K562 (cell line): ENCODE results near the gene SHB. TPM values are rescaled to one million over a fixed set of nuclear protein-coding genes. Genes with fewer than 3 reads are reported as not detected.
A peak's percentile ranks its signal among the peaks of the same experiment; 100 is the strongest.

ENCODE experiments used
- ARNT ChIP-seq, 2 experiments: fragments of 450-650 bp; IDR thresholded peaks; 2 replicates each; pipeline ENCODE4 v1.6.1; 2016; ENCODE audit warnings: mild to moderate bottlenecking in 1 of 2
- CBFB ChIP-seq: sonication (generic); formaldehyde crosslinking; IDR thresholded peaks from 2 replicates; pipeline ENCODE4 v1.4.0; 2020; ENCODE audit warnings: mild to moderate bottlenecking, missing genetic modification reagents
- CCAR2 ChIP-seq: fragments of 200-400 bp; formaldehyde crosslinking; IDR thresholded peaks from 2 replicates; pipeline ENCODE4 v1.6.1; 2017; ENCODE audit warnings: mild to moderate bottlenecking, low read depth, low read length
- CREB5 ChIP-seq: fragments of 250-450 bp; sonication (Bioruptor Pico); IDR thresholded peaks from 2 replicates; pipeline ENCODE4 v1.5.0; 2020; ENCODE audit warnings: mild to moderate bottlenecking
- GTF2B ChIP-seq: IDR thresholded peaks from 2 replicates; pipeline ENCODE4 v1.6.1; 2011; ENCODE audit not compliant: insufficient read length; ENCODE audit errors: extremely low read depth
- HDAC1 ChIP-seq, 2 experiments: fragments of 450-650 bp; IDR thresholded peaks; 2 replicates each; pipeline ENCODE4 v1.6.1; 2016 to 2017; ENCODE audit warnings: inconsistent platforms in 1 of 2, mild to moderate bottlenecking in 1 of 2, moderate library complexity in 1 of 2
- HDAC3 ChIP-seq: fragments of 450-650 bp; IDR thresholded peaks from 2 replicates; pipeline ENCODE4 v1.6.1; 2018; ENCODE audit warnings: borderline replicate concordance, mild to moderate bottlenecking, moderate library complexity; ENCODE audit not compliant: partially characterized antibody
- HMBOX1 ChIP-seq: sonication (generic); IDR thresholded peaks from 2 replicates; pipeline ENCODE4 v1.6.1; 2016
- ID3 ChIP-seq, 2 experiments: fragments of 250-450 bp in 1 of 2; fragments of 450-650 bp in 1 of 2; sonication (Bioruptor Pico) in 1 of 2; IDR thresholded peaks; 2 replicates each; pipeline versions ENCODE4 v1.6.1 to v1.8.0; 2016 to 2021; ENCODE audit warnings: mild to moderate bottlenecking in 2 of 2, moderate library complexity in 2 of 2, missing compliant biosample characterization in 1 of 2, missing genetic modification characterization in 1 of 2
- MEIS2 ChIP-seq: fragments of 450-650 bp; IDR thresholded peaks from 2 replicates; pipeline ENCODE4 v1.6.1; 2014; ENCODE audit warnings: mild to moderate bottlenecking; ENCODE audit not compliant: partially characterized antibody
- MLX ChIP-seq, 2 experiments: fragments of 450-650 bp in 1 of 2; sonication (generic) in 1 of 2; formaldehyde crosslinking; conservative IDR thresholded peaks; 2 replicates each; pipeline versions ENCODE4 v1.4.0 to v1.8.1; 2020 to 2022; ENCODE audit warnings: mild to moderate bottlenecking in 1 of 2, missing genetic modification reagents in 1 of 2
- NEUROD1 ChIP-seq: fragments of 150-350 bp; IDR thresholded peaks from 2 replicates; pipeline ENCODE4 v1.6.1; 2014; ENCODE audit warnings: borderline replicate concordance, low read length, low read depth; ENCODE audit not compliant: partially characterized antibody
- NR3C1 ChIP-seq: sonication (generic); formaldehyde crosslinking; IDR thresholded peaks from 2 replicates; pipeline ENCODE4 v1.8.1; 2022; ENCODE audit warnings: missing genetic modification reagents
- POLR2A ChIP-seq: fragments of 450-650 bp; conservative IDR thresholded peaks from 2 replicates; pipeline ENCODE4 v1.6.1; 2016
- SIRT6 ChIP-seq: IDR thresholded peaks from one replicate; pipeline ENCODE4 v1.6.1; 2012; ENCODE audit warnings: low read depth, mild to moderate bottlenecking, control low read depth, inconsistent platforms, low read length, moderate library complexity
- USF1 ChIP-seq: sonication (generic); formaldehyde crosslinking; IDR thresholded peaks from 2 replicates; pipeline ENCODE4 v1.9.0; 2022; ENCODE audit warnings: mild to moderate bottlenecking, missing genetic modification reagents
- ZNF449 ChIP-seq: fragments of 250-450 bp; sonication (Bioruptor Pico); IDR thresholded peaks from 2 replicates; pipeline ENCODE4 v1.8.0; 2022; ENCODE audit warnings: moderate library complexity, mild to moderate bottlenecking, inconsistent platforms
- ZNF780A ChIP-seq: fragments of 250-450 bp; sonication (Bioruptor Pico); IDR thresholded peaks from 2 replicates; pipeline ENCODE4 v1.5.0; 2021; ENCODE audit warnings: mild to moderate bottlenecking
- ZNF785 ChIP-seq: fragments of 250-450 bp; sonication (Bioruptor Pico); IDR thresholded peaks from 2 replicates; pipeline ENCODE4 v1.4.0; 2020; ENCODE audit warnings: mild to moderate bottlenecking
- ZSCAN32 ChIP-seq: fragments of 450-650 bp; formaldehyde crosslinking; IDR thresholded peaks from 2 replicates; pipeline ENCODE4 v1.4.0; 2020; ENCODE audit warnings: mild to moderate bottlenecking, moderate library complexity
- polyA plus RNA-seq, 8 experiments: library from polyadenylated mRNA; depleted of rRNA in 4 of 8; stranded (reverse) in 5 of 8; unstranded in 3 of 8; fragments of >200 nt; fragmentation: Nextera tagmentation in 2 of 8; fragmentation: Illumina TruSeq in 1 of 8; extraction: Ambion mirVana in 2 of 8; extraction: Trizol in 1 of 8; gene quantifications; 2 replicates each; pipeline versions ENCODE4 v1.2.1 to v1.2.3, GENCODE V29; 2011 to 2014; ENCODE audit warnings: inconsistent platforms in 1 of 8, missing spikeins in 1 of 8
- total RNA-seq, 7 experiments: library from RNA; depleted of rRNA in 6 of 7; stranded (reverse); fragments of >200 nt in 6 of 7; fragmentation: Illumina TruSeq in 2 of 7; extraction: Trizol in 2 of 7; gene quantifications; 2 replicates each; pipeline versions ENCODE4 v1.2.1 to v1.2.3, GENCODE V29; 2011 to 2021; ENCODE audit warnings: low replicate concordance in 1 of 7

Gene SHB
- total and polyA plus RNA-seq, 9 of the 15 experiments (the other 6 are each of a cell fraction or from before 2014, with no cell fraction given), result 0.78 to 16.0 (median 5.3) TPM

GRCh38 chr9:37936965-37937364 is 132.1 kb downstream of the SHB start (continued):
- TF ChIP-seq CREB5 (CRISPR knock-in tag), result no peak
- peak; percentile 98 for TF ChIP-seq MEIS2
- TF ChIP-seq HMBOX1, result peak; percentile 59
- no peak for TF ChIP-seq ZSCAN32 (CRISPR knock-in tag)
- no peak for TF ChIP-seq POLR2A
- peak in 1 of 2 experiments; percentile 97; a peak in 2 of 4 replicates for TF ChIP-seq HDAC1 (IDR thresholded peaks at IDR 0.05)
- no peak for TF ChIP-seq NR3C1 (CRISPR knock-in tag)
- no peak for TF ChIP-seq CBFB (CRISPR knock-in tag)
- no peak for TF ChIP-seq NEUROD1
- no peak for TF ChIP-seq HDAC3
- TF ChIP-seq USF1 (CRISPR knock-in tag), result no peak
- TF ChIP-seq SIRT6, result no peak
- peak in 1 of 2 experiments; percentile 73; a peak in 1 of 4 replicates for TF ChIP-seq ARNT (IDR thresholded peaks at IDR 0.05)
- TF ChIP-seq CCAR2, result no peak
- TF ChIP-seq ZNF785 (CRISPR knock-in tag), result no peak
- TF ChIP-seq ZNF449 (CRISPR knock-in tag), result no peak
- TF ChIP-seq MLX (CRISPR knock-in tag; conservative IDR thresholded peaks at IDR 0.05), result no peak
- TF ChIP-seq GTF2B, result no peak
- TF ChIP-seq ID3 (CRISPR knock-in tag; IDR thresholded peaks at IDR 0.05), result no peak
- no peak for TF ChIP-seq ID3 (tag; IDR thresholded peaks at IDR 0.05)
- no peak for TF ChIP-seq ZNF780A (CRISPR knock-in tag)
